Large intestine (tissue), 3 donors: ENCODE results near the gene TTLL5. TPM values are rescaled to one million over a fixed set of nuclear protein-coding genes. Genes with fewer than 3 reads are reported as not detected.

Experiments used
- DNase-seq, 2 donors: peaks; one replicate each; pipeline versions ENCODE4 v3.0.0 to v3.0.0-alpha.2; 2013
- H3K27ac ChIP-seq: one replicate; pipeline ENCODE4 v1.5.1; 2013; ENCODE audit warnings: low read length
- H3K27me3 ChIP-seq: 2 replicates; pipeline ENCODE4 v1.6.1; 2013; ENCODE audit warnings: low read length; ENCODE audit not compliant: control insufficient read depth, insufficient read depth
- H3K36me3 ChIP-seq: 2 replicates; pipeline ENCODE4 v1.6.1; 2013; ENCODE audit warnings: low read length; ENCODE audit not compliant: control insufficient read depth, insufficient read depth
- H3K4me1 ChIP-seq: one replicate; pipeline ENCODE4 v1.6.1; 2013; ENCODE audit warnings: low read length; ENCODE audit not compliant: control insufficient read depth, insufficient read depth
- H3K4me3 ChIP-seq: one replicate; pipeline ENCODE4 v1.5.1; 2013; ENCODE audit warnings: low read length
- H3K9me3 ChIP-seq: one replicate; pipeline ENCODE4 v1.6.1; 2013; ENCODE audit warnings: mild to moderate bottlenecking, low read depth, low read length, moderate library complexity; ENCODE audit not compliant: control insufficient read depth
- WGBS: methylation state at CpG from one replicate; pipeline ENCODE4 v1.1.5; 2013; ENCODE audit warnings: low lambda C conversion rate; ENCODE audit not compliant: insufficient coverage; 5-methylcytosine and 5-hydroxymethylcytosine counted together
- polyA plus RNA-seq: library from polyadenylated mRNA; unstranded; fragments of 120-200 nt; gene quantifications from one replicate; pipeline ENCODE4 v1.2.1, GENCODE V29; 2013

The TTLL5 gene
- polyA plus RNA-seq, 1 donor = 15.2 TPM

DNA sequence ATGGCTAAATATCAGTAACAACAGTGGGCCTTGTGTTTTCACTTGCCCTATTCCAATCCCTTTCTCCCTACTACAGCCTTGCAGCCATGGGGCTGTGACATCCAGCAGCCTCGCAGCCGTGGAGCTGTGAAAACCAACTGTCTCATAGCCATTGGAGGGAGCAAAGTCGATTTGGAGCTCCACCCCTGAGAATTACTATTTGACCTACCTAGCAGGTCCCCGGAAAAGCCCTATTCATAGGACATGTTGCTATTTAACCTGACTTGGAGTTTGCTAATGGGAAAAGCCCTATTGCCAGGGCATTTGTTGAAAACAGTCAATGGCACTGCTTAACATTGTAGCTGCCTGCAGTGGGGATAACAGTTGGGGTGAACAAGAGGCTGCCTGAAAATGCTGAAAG, 33.6 kb upstream of the TTLL5 start:
- H3K4me3 ChIP-seq = no peak overlapping the region
- H3K4me1 ChIP-seq = peaks cover 22% of the 10 kb centered on the region
- no peaks in the 10 kb centered on the region for H3K27me3 ChIP-seq
- H3K9me3 ChIP-seq = no peaks in the 10 kb centered on the region
- H3K27ac ChIP-seq = no peak overlapping the region
- DNase-seq = peak; percentile 33 to 78
- WGBS = no CpG with 5 or more reads among the region's 4 CpGs
- no peaks in the 10 kb centered on the region for H3K36me3 ChIP-seq

DNA sequence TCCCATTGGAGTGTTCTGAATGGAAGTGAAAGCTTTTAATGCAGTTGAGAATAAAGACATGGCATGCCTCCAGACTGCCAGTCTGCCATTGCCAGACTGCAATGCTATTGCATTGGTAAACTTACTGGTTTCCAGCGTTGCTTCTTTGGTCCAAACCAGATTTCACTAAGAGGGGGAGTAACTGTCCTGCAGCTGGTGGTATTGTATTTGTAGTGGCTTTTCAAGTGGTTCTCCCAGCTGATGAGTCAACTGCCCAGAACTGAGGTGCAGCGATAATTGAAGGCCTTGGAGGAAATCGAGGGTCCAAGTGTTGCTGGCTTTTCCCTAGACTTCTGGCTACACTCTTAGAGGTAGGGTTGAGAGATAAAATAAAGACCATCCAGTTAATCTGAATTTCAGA, 32.2 kb upstream of the TTLL5 start:
- no peaks in the 10 kb centered on the region for H3K27me3 ChIP-seq
- no peak for DNase-seq
- H3K4me1 ChIP-seq = peaks cover 19% of the 10 kb centered on the region
- H3K9me3 ChIP-seq = no peaks in the 10 kb centered on the region
- no peak overlapping the region for H3K27ac ChIP-seq
- H3K36me3 ChIP-seq = no peaks in the 10 kb centered on the region
- 100% methylated on average over 2 of the region's 3 CpGs for WGBS
- H3K4me3 ChIP-seq = no peak overlapping the region

DNA sequence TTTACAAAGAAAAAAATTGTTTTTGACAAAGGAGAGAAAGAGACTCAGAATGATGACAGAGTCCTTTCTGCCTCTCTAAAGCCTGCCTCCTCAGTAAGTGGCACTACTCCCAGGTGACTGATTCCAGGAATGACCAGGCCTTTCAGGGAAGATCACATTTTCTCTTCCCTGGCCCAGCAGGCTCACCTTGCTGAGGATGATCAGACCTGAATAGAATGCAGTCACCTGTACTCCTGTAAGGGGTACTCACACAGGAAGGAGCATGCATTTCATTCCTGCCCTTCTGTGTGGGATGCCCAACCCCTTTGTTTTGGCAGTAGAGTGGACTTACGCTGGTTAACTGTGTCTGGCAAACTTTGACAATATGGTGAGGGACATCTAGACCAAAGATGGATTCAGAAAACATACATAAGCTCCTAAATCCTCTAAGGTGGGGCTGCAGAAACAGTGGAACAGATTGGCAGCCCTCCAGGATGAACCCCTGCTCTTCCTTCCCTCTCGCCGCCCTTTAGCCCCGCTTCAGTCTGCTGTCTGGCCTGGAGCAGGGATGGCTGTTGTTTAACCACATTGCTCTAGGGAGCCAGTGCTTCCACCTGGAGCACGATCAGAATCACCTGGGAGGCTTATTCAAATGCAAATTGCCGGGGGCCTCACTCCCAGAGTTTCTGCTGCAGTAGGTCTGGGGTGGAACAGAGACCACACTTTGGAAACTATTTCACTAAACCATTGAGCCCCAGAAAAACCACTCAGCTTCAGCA, 30.2 kb upstream of the TTLL5 start:
- Histone ChIP-seq H3K9me3 (no peaks in the 10 kb centered on the region), H3K36me3 (no peaks in the 10 kb centered on the region), H3K27me3 (no peaks in the 10 kb centered on the region), H3K27ac (peak overlapping the region; percentile 20), H3K4me3 (no peak overlapping the region), H3K4me1 (peaks cover 16% of the 10 kb centered on the region)
- peak in 1 of 2 donors; percentile 70 for DNase-seq
- whole genome bisulfite sequencing = no CpG with 5 or more reads among the region's 6 CpGs

DNA sequence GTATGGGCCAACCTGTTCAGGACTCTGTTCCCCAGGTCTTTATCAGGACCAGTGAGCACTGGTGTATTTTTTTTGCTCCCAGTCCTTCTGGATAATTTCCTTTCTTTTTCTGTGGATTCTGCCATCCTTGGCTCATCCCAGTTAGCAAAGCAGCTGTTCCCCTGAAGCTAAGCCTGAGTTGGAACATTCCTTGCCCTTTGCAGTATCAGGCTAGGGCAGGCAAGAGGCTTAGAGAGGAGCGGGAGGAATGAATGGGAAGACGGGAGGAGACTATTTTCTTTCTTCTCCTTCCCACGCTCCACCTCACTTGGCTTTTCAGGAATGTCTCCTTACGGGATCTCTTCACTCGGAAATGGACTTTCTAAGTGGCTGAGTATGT, 29.6 kb upstream of the TTLL5 start:
- WGBS = no CpG with 5 or more reads among the region's 5 CpGs
- Histone ChIP-seq H3K27ac (peak overlapping the region; percentile 20), H3K36me3 (no peaks in the 10 kb centered on the region), H3K4me1 (peaks cover 16% of the 10 kb centered on the region), H3K27me3 (no peaks in the 10 kb centered on the region), H3K9me3 (no peaks in the 10 kb centered on the region), H3K4me3 (no peak overlapping the region)
- no peak for DNase-seq

DNA sequence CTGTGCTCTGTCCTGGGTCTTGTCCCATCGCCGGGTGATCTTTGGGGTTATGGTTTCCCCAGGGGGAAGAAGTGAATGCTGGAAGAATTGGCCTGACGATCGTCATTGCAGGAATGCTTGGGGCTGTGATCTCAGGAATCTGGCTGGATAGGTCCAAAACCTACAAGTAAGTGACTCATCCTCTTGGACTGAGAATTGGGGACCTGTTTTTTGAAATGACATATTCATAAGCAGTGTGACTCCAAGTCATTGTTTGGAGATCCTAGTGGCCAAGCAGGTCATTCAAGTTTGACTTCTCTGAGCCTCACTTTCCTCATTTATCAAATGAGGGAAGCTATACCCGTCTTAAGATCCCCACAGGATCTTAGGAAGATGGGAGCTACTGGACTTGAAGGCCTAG, 26.2 kb upstream of the TTLL5 start:
- Histone ChIP-seq H3K36me3 (peaks cover 3% of the 10 kb centered on the region), H3K4me3 (no peak overlapping the region), H3K4me1 (peaks cover 12% of the 10 kb centered on the region), H3K9me3 (no peaks in the 10 kb centered on the region), H3K27ac (no peak overlapping the region), H3K27me3 (no peaks in the 10 kb centered on the region)
- DNase-seq = no peak
- no CpG with 5 or more reads among the region's 5 CpGs for WGBS

DNA sequence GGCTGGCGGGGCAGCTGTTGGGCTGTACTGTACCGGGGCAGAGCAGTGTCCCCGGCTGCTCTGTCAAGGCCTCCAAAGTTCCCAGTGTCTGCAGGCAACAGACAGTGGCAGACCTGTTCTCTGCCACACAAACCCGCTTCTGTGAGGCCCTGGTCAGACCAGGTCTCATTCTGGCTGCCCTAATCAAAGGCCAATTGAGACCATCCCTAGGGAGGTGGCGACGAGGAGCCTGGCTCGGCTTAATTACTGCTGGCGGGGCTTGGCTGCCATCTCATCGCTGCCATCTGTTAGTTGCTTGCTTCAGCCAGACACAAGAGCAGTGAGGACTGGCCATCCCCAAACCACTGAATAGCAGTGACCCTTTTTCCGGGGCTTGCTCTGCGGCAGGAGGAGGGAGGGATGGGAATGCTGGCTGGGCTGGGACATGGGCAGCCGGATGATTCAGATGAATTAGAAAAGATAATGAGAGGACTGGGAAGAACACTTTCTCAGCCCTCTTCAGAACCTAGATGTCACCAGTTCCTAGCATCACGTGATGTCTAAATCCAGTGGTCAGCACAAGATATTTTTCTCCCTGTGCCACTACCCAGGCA, 24.9 kb upstream of the TTLL5 start:
- H3K27me3 ChIP-seq = no peaks in the 10 kb centered on the region
- no peak overlapping the region for H3K27ac ChIP-seq
- no peak for DNase-seq
- H3K9me3 ChIP-seq = no peaks in the 10 kb centered on the region
- no peak overlapping the region for H3K4me3 ChIP-seq
- peaks cover 4% of the 10 kb centered on the region for H3K36me3 ChIP-seq
- no CpG with 5 or more reads among the region's 13 CpGs for WGBS
- H3K4me1 ChIP-seq = peaks cover 7% of the 10 kb centered on the region

DNA sequence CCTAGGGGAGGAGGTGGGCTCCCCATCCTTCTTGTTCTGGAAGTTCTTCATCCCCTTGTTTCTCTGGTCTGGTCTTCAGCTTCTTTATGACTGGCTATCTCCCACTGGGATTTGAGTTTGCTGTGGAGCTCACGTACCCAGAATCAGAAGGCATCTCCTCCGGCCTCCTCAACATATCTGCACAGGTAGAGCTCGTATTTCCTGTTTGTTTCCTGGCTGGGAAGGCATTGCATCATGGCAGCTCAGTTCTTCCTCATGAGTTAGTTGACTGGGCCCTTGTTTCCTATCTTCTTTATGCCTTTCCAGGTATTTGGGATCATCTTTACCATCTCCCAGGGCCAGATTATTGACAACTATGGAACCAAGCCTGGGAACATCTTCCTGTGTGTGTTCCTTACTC, 20.2 kb upstream of the TTLL5 start:
- DNase-seq = no peak

DNA sequence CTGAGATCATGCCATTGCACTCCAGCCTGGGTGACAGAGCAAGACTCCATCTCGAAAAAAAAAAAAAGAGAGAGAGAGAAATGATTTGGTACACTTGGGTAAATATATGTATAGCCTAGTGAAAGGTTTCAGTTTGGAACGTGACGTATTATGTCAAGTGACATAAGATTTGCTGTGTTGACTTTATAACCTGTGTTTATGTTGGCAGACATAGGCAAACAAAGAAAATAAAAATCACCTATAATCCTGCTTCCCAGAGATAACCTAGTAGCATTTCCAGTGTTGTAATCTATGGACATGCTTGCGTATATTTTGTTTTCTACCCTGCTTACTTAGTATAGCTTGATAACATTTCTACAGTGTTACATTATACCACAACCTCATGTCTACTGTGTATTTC, 17.1 kb upstream of the TTLL5 start:
- Histone ChIP-seq H3K4me3 (no peak overlapping the region), H3K27ac (no peak overlapping the region), H3K9me3 (no peaks in the 10 kb centered on the region), H3K4me1 (no peaks in the 10 kb centered on the region), H3K36me3 (peaks cover 7% of the 10 kb centered on the region), H3K27me3 (no peaks in the 10 kb centered on the region)
- DNase-seq = no peak
- 58% methylated on average over 3 of the region's 4 CpGs for WGBS

More for the DNA sequence above, 20.2 kb upstream of the TTLL5 start:
- H3K27ac ChIP-seq = no peak overlapping the region
- no CpG with 5 or more reads among the region's 3 CpGs for WGBS
- H3K4me3 ChIP-seq = no peak overlapping the region
- H3K36me3 ChIP-seq = peaks cover 9% of the 10 kb centered on the region
- H3K9me3 ChIP-seq = no peaks in the 10 kb centered on the region
- H3K4me1 ChIP-seq = no peaks in the 10 kb centered on the region
- no peaks in the 10 kb centered on the region for H3K27me3 ChIP-seq

DNA sequence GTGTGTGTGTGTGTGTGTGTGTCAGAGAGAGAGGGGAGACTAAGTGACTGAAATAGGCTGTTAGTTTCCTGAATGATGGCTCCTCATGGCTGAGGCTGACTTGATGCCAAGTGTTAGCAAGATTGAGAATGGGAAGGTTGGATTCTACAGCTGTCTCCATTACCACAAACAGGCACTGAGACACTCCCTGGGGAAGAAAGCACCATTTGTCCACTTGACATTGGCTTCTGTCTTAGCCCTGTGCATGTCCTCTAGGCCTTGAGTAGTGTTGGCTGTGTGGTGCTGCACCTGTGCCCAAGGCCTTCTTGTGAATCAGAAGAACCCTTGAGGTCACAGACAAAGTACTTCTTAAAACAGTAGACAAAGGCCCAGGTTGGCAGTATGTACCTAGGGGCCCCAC, 16.0 kb upstream of the TTLL5 start:
- DNase-seq = no peak
- H3K27ac ChIP-seq = no peak overlapping the region
- no peaks in the 10 kb centered on the region for H3K9me3 ChIP-seq
- no peak overlapping the region for H3K4me3 ChIP-seq
- peaks cover 4% of the 10 kb centered on the region for H3K4me1 ChIP-seq
- no peaks in the 10 kb centered on the region for H3K27me3 ChIP-seq
- peaks cover 11% of the 10 kb centered on the region for H3K36me3 ChIP-seq

DNA sequence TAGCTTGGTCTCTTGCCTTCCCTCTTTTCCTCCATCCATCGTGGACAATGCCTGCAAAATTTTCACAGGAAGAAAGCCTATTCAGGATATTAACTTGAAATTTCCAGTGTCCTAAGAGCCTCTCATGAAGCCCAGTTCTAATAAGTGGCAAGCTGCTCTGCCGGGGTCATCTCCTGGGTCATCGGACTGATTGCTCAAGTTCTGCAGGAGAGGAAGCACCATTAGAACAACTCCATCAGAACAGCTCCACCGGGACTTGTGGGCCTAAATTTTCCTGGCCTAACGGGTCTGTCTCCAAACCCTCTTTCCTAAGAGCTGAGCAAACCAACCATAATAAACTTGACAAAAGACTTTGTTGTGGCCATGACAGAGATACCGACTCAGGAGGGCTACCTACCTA, 14.3 kb upstream of the TTLL5 start:
- no peak for DNase-seq
- Histone ChIP-seq H3K9me3 (no peaks in the 10 kb centered on the region), H3K27me3 (no peaks in the 10 kb centered on the region), H3K27ac (no peak overlapping the region), H3K4me1 (peaks cover 15% of the 10 kb centered on the region), H3K4me3 (no peak overlapping the region), H3K36me3 (peaks cover 24% of the 10 kb centered on the region)
- 100% methylated on average over 1 of the region's 6 CpGs for WGBS

DNA sequence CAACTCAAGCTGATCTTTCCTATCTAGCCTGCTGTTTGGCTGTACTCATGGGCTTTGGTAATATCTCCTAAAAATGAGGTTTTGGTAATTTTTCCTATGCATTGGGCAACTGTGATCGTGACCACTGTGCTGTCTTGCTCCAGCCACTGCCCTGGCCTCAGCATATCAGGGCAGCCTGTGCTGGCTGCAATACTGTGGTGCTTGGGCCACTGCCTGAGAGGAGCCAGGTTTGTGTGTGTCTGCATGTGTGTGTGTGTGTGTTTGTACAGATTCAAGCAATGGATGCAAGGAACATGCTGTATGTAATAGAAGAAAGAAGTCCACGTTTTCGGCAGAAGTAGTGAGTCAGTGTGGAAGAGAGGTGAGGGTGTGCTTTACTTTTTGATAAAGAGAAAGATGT, 13.4 kb upstream of the TTLL5 start:
- no peak overlapping the region for H3K27ac ChIP-seq
- peaks cover 25% of the 10 kb centered on the region for H3K36me3 ChIP-seq
- H3K4me3 ChIP-seq = no peak overlapping the region
- H3K27me3 ChIP-seq = no peaks in the 10 kb centered on the region
- DNase-seq = no peak
- no peaks in the 10 kb centered on the region for H3K9me3 ChIP-seq
- 60% methylated on average over 2 of the region's 3 CpGs for WGBS
- H3K4me1 ChIP-seq = peaks cover 15% of the 10 kb centered on the region
